Sigmoid colon (tissue), 7 donors: ENCODE data around the gene SLX1A. TPM values are rescaled to one million over a fixed set of nuclear protein-coding genes. Genes with fewer than 3 reads are reported as not detected.
"Not testable (repeated sequence)": the region's sequence is repeated elsewhere in the genome, so short reads cannot be mapped to it uniquely, and the experiment has no call there.

ENCODE experiments used
- DNase-seq: peaks from one replicate; pipeline ENCODE4 v3.0.0-alpha.2; 2019
- H3K27ac ChIP-seq, 4 donors: fragments of 200-600 bp; sonication (generic); one replicate each; pipeline ENCODE4 v1.5.1; 2016 to 2019; ENCODE audit warnings: mild to moderate bottlenecking in 1 of 4
- H3K27me3 ChIP-seq, 3 donors: fragments of 200-600 bp; sonication (generic); one replicate each; pipeline ENCODE4 v1.5.1; 2019; ENCODE audit warnings: mild to moderate bottlenecking in 1 of 3
- H3K36me3 ChIP-seq, 4 donors: fragments of 200-600 bp; sonication (generic); one replicate each; pipeline ENCODE4 v1.5.1; 2016 to 2019
- H3K4me1 ChIP-seq, 4 donors: fragments of 200-600 bp; sonication (generic); one replicate each; pipeline ENCODE4 v1.5.1; 2017 to 2019
- H3K4me3 ChIP-seq, 4 donors: fragments of 200-600 bp; sonication (generic); one replicate each; pipeline ENCODE4 v1.5.1; 2017 to 2019; ENCODE audit warnings: mild to moderate bottlenecking in 2 of 4, moderate library complexity in 1 of 4
- H3K9me3 ChIP-seq, 4 donors: fragments of 200-600 bp in 3 of 4; sonication (generic) in 3 of 4; one replicate each; pipeline versions ENCODE4 v1.5.1 to v1.6.1; 2013 to 2019
- EP300 ChIP-seq, 4 donors: sonication (generic); formaldehyde crosslinking; IDR thresholded peaks; one replicate each; pipeline ENCODE4 v1.6.1; 2017; ENCODE audit warnings: antibody characterized with exemption in 4 of 4
- POLR2A ChIP-seq, 2 donors: fragments of 450-650 bp; IDR thresholded peaks; one replicate each; pipeline ENCODE4 v1.6.1; 2016; ENCODE audit warnings: antibody characterized with exemption in 2 of 2, mild to moderate bottlenecking in 2 of 2, moderate library complexity in 2 of 2
- POLR2AphosphoS5 ChIP-seq, 4 donors: sonication (generic); formaldehyde crosslinking; IDR thresholded peaks; one replicate each; pipeline ENCODE4 v1.6.1; 2017; ENCODE audit warnings: antibody characterized with exemption in 4 of 4
- WGBS, 2 donors: extraction: QIAGEN DNeasy Blood & Tissue Kit; methylation state at CpG; one replicate each; pipeline ENCODE4 v1.1.7; 2013; 5-methylcytosine and 5-hydroxymethylcytosine counted together
- intact Hi-C: fragments of 100-400 bp; cut with DNase I; formaldehyde crosslinking; loops from one replicate; pipeline ENCODE4 v1.15.1; 2023
- polyA plus RNA-seq, 3 donors: library from polyadenylated mRNA; stranded (reverse); fragments of 200-250 nt; gene quantifications; one replicate each; pipeline ENCODE4 v1.2.3, GENCODE V29; 2013
- total RNA-seq, 4 donors: library from RNA; depleted of rRNA; stranded (reverse); fragments of >200 nt; gene quantifications; one replicate each; pipeline ENCODE4 v1.1.0, GENCODE V29; 2016
- TF ChIP-seq, protein P1 (sequence below), 4 experiments: fragments of 450-650 bp in 3 of 4; fragments of 200-600 bp in 1 of 4; IDR thresholded peaks; one replicate each; pipeline ENCODE4 v1.5.1; 2016 to 2019; ENCODE audit warnings: antibody characterized with exemption in 4 of 4, mild to moderate bottlenecking in 3 of 4, moderate library complexity in 2 of 4
- donor health status: healthy with polysubstance abuse.
- donor health status: Bipolar disorder and iron deficiency.
- donor health status: healthy.

Gene SLX1A
- total and polyA plus RNA-seq, 7 donors, result 12.0 to 77.9 (median 29.6) TPM

GRCh38 chr16:30163538-30163937 is 30.1 kb upstream of the SLX1A start:
- Histone ChIP-seq H3K9me3 (no peaks in the 10 kb centered on the region), H3K27me3 (no peaks in the 10 kb centered on the region), H3K36me3 (no peaks in the 10 kb centered on the region), H3K4me3 (no peak overlapping the region), H3K27ac (no peak overlapping the region), H3K4me1 (no peaks in the 10 kb centered on the region)
- no peak for DNase-seq
- no peak for TF ChIP-seq POLR2AphosphoS5 (IDR thresholded peaks at IDR 0.05)
- TF ChIP-seq, protein P1, sequence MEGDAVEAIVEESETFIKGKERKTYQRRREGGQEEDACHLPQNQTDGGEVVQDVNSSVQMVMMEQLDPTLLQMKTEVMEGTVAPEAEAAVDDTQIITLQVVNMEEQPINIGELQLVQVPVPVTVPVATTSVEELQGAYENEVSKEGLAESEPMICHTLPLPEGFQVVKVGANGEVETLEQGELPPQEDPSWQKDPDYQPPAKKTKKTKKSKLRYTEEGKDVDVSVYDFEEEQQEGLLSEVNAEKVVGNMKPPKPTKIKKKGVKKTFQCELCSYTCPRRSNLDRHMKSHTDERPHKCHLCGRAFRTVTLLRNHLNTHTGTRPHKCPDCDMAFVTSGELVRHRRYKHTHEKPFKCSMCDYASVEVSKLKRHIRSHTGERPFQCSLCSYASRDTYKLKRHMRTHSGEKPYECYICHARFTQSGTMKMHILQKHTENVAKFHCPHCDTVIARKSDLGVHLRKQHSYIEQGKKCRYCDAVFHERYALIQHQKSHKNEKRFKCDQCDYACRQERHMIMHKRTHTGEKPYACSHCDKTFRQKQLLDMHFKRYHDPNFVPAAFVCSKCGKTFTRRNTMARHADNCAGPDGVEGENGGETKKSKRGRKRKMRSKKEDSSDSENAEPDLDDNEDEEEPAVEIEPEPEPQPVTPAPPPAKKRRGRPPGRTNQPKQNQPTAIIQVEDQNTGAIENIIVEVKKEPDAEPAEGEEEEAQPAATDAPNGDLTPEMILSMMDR (IDR thresholded peaks at IDR 0.05), result no peak
- TF ChIP-seq POLR2A (IDR thresholded peaks at IDR 0.05), result no peak
- TF ChIP-seq EP300 (IDR thresholded peaks at IDR 0.05), result no peak
- intact Hi-C loops, result no loop called here
- WGBS, 2 donors, result 61 to 76% methylated on average over 3 of the region's 3 CpGs

DNA sequence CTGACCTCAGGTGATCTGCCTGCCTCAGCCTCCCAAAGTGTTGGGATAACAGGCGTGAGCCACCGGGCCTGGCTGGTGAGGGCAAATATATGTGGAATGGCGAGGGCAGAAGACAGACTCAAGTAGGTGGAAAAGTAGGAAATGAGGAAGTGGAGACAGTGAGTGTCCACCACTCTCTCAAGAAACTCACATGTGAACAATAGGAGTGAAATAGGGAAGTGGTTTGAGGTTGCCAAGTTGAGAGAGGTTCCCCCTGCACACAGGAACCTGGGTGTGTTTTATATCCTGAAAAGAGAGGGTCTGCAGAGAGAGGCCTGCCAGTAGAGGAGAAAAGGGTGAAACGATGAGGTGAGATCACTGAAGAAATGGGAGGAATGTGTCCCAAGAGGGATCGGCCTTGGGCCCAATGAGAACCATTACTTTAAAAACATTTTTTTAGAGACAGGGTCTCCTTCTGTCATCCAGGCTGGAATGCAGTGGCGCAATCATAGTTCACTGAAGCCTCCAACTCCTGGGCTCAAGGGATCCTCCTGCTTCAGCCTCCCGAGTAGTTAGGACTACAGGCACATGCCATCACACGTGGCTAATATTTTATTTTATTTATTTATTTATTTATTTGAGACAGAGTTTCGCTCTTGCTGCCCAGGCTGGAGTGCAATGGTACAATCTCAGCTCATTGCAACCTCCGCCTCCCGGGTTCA is 27.3 kb upstream of the SLX1A start:
- Histone ChIP-seq H3K4me3 (no peak overlapping the region), H3K27me3 (no peaks in the 10 kb centered on the region), H3K4me1 (no peaks in the 10 kb centered on the region), H3K27ac (no peak overlapping the region), H3K9me3 (no peaks in the 10 kb centered on the region), H3K36me3 (no peaks in the 10 kb centered on the region)
- no peak for TF ChIP-seq EP300 (IDR thresholded peaks at IDR 0.05)
- TF ChIP-seq, protein P1 (IDR thresholded peaks at IDR 0.05), result no peak
- TF ChIP-seq POLR2A (IDR thresholded peaks at IDR 0.05), result no peak
- no peak for TF ChIP-seq POLR2AphosphoS5 (IDR thresholded peaks at IDR 0.05)
- DNase-seq, result no peak
- intact Hi-C loops, result no loop called here
- 72 to 89% methylated on average over 11 of the region's 11 CpGs for WGBS, 2 donors

DNA sequence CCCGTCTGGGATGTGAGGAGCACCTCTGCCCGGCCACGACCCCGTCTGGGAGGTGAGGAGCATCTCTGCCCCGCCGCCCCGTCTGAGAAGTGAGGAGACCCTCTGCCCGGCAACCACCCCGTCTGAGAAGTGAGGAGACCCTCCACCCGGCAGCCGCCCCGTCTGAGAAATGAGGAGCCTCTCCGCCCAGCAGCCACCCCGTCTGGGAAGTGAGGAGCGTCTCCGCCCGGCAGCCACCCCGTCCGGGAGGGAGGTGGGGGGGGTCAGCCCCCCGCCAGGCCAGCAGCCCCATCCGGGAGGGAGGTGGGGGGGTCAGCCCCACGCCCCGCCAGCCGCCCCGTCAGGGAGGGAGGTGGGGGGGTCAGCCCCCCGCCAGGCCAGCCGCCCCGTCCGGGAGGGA is 24.9 kb upstream of the SLX1A start:
- DNase-seq, H3K36me3 ChIP-seq, H3K4me3 ChIP-seq, intact Hi-C loops, H3K4me1 ChIP-seq, H3K27me3 ChIP-seq, H3K27ac ChIP-seq, H3K9me3 ChIP-seq: not testable (repeated sequence)
- 78 to 80% methylated on average over 19 of the region's 29 CpGs for WGBS, 2 donors

GRCh38 chr16:30169416-30169815 is 24.3 kb upstream of the SLX1A start:
- H3K27ac ChIP-seq, H3K36me3 ChIP-seq, H3K4me1 ChIP-seq, H3K27me3 ChIP-seq, H3K9me3 ChIP-seq, intact Hi-C loops, DNase-seq, H3K4me3 ChIP-seq: not testable (repeated sequence)
- 93 to 95% methylated on average over 38 of the region's 38 CpGs for WGBS, 2 donors

- H3K9me3 ChIP-seq, DNase-seq, H3K27me3 ChIP-seq, intact Hi-C loops, H3K4me1 ChIP-seq, H3K4me3 ChIP-seq, H3K27ac ChIP-seq, H3K36me3 ChIP-seq: not testable (repeated sequence)
- WGBS, 2 donors, result 77 to 83% methylated on average over 25 of the region's 31 CpGs
These were observed 23.5 kb upstream of the SLX1A start for GRCh38 chr16:30170145-30170544.

DNA sequence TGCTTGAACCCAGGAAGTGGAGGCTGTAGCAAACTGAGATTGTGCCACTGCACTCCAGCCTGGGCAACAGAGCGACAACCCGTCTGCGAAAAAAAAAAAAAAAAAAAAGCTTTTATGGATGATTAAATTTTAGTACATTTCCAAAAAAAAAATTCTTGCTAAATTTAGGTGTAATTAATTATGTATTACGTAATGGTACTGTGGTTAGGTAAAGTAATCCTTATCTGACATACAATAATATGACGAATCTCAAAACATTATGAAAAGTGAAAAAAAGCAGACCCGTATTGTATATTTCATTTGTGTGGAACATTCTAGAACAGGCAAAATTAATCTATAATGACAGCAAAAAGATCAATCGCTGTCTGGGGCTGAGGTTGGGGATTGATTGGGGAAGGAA is 20.6 kb upstream of the SLX1A start:
- intact Hi-C loops, result no loop called here
- H3K27ac ChIP-seq, result no peak overlapping the region
- H3K4me1 ChIP-seq, result no peaks in the 10 kb centered on the region
- WGBS, 2 donors, result 92 to 95% methylated on average over 7 of the region's 7 CpGs
- no peaks in the 10 kb centered on the region for H3K36me3 ChIP-seq
- TF ChIP-seq POLR2A (IDR thresholded peaks at IDR 0.05), result no peak
- no peak overlapping the region for H3K4me3 ChIP-seq
- no peak for DNase-seq
- H3K27me3 ChIP-seq, result no peaks in the 10 kb centered on the region
- no peaks in the 10 kb centered on the region for H3K9me3 ChIP-seq

DNA sequence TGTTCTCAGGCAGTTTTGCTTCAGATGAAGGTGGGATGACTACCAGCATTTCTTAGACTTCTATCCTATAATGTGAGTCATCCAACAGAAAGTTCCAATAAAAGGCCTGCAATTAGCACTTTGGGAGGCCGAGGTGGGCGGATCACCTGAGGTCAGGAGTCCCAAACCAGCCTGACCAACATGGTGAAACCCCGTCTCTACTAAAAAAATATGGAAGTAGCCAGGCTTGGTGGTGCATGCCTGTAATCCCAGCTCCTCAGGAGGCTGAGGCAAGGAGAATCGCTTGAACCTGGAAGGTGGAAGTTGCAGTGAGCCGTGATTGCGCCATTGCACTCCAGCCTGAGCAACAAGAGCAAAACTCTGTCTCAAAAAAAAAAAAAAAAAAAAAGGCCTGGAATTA is 16.8 kb upstream of the SLX1A start:
- DNase-seq, H3K4me3 ChIP-seq, H3K4me1 ChIP-seq, H3K36me3 ChIP-seq, H3K27ac ChIP-seq, intact Hi-C loops, H3K9me3 ChIP-seq, H3K27me3 ChIP-seq: not testable (repeated sequence)
- 80 to 87% methylated on average over 6 of the region's 6 CpGs for WGBS, 2 donors
